Body of pancreas (tissue), 4 donors: ENCODE results near the gene KCNJ4. TPM values are rescaled to one million over a fixed set of nuclear protein-coding genes. Genes with fewer than 3 reads are reported as not detected.

Experiments used
- ATAC-seq: fragments of 150-250 bp; one replicate; pipeline ENCODE4 v1.9.1; 2016
- DNase-seq, 4 donors: peaks; one replicate each; pipeline ENCODE4 v3.0.0-alpha.2; 2019
- H3K27ac ChIP-seq, 4 donors: fragments of 200-600 bp; sonication (generic); 1 replicate in 3 of 4; 2 replicates in 1 of 4; pipeline versions ENCODE4 v1.5.1 to v1.6.1; 2016 to 2019; ENCODE audit warnings: mild to moderate bottlenecking in 1 of 4, mixed read lengths in 1 of 4, moderate library complexity in 1 of 4
- H3K27me3 ChIP-seq, 2 donors: fragments of 200-600 bp; sonication (generic); one replicate each; pipeline ENCODE4 v1.6.0; 2016; ENCODE audit warnings: mild to moderate bottlenecking in 1 of 2
- H3K36me3 ChIP-seq, 2 donors: fragments of 200-600 bp; sonication (generic); replicated peaks in 1 of 2; 2 replicates each; pipeline ENCODE4 v1.5.1; 2016; ENCODE audit warnings: low read depth in 2 of 2; ENCODE audit not compliant: insufficient read depth in 1 of 2
- H3K4me1 ChIP-seq: fragments of 200-600 bp; sonication (generic); one replicate; pipeline ENCODE4 v1.6.0; 2016
- H3K4me3 ChIP-seq, 2 donors: fragments of 200-600 bp; sonication (generic); 1 replicate in 1 of 2; 2 replicates in 1 of 2; pipeline ENCODE4 v1.5.1; 2016 to 2019
- H3K9me3 ChIP-seq, 3 donors: fragments of 200-600 bp; sonication (generic); 1 replicate in 2 of 3; 2 replicates in 1 of 3; pipeline ENCODE4 v1.5.1; 2016
- CTCF ChIP-seq, 7 experiments: fragments of 450-650 bp in 4 of 7; fragments of 200-600 bp in 3 of 7; sonication (generic) in 3 of 7; IDR thresholded peaks; one replicate each; pipeline ENCODE4 v1.5.1; 2016 to 2019; ENCODE audit warnings: antibody characterized with exemption in 7 of 7
- POLR2A ChIP-seq, 3 donors: fragments of 450-650 bp; IDR thresholded peaks; one replicate each; pipeline ENCODE4 v1.6.1; 2016; ENCODE audit warnings: antibody characterized with exemption in 3 of 3, mild to moderate bottlenecking in 2 of 3
- WGBS, 2 donors: methylation state at CpG; one replicate each; pipeline ENCODE4 v1.1.5; 2017; 5-methylcytosine and 5-hydroxymethylcytosine counted together
- intact Hi-C: fragments of 100-400 bp; cut with DNase I; formaldehyde crosslinking; loops from one replicate; pipeline ENCODE4 v1.15.1; 2023
- total RNA-seq, 2 donors: library from RNA; depleted of rRNA; stranded (reverse); fragments of >200 nt; gene quantifications; one replicate each; pipeline ENCODE4 v1.1.0, GENCODE V29; 2016

Gene KCNJ4
- total RNA-seq: not detected

DNA sequence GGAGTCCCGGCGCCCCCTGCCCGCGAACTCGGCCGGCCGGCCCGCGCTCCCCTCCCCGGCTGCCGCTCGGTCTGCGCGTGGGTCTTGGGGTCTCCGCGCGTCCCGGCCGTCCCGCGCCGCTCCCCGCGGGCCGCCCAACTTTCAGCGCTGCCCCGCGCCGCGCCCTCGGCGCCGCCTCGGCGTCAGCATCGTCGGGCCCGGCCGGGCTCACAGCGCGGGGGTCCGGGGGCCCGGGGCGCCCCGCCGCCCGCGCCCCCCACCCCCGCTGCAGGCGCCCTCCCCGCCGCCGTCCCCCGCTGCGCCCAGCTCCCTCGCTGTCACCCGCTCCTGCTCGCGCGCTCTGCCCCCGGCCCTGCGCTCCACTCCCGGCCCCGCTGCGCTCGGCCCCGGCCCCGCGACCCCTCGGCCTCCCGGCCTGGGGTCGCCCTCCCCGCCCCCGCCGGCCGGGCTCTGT, at the start of gene KCNJ4:
TSS of gene KCNJ4 (minus strand) at position 124 of the 454 bp plus-strand sequence. CDS start 27,067 bp downstream, outside the sequence.
- no peaks in the 10 kb centered on the region for H3K36me3 ChIP-seq
- no peaks in the 10 kb centered on the region for H3K9me3 ChIP-seq
- peaks cover 13% of the 10 kb centered on the region for H3K4me1 ChIP-seq
- H3K27me3 ChIP-seq: peaks cover 0 to 13% of the 10 kb centered on the region in 2 donors
- intact Hi-C loops: no loop called here
- no peak within 1 kb of the TSS for H3K27ac ChIP-seq
- DNase-seq (no peak), ATAC-seq (no peak)
- 0% methylated on average over 61 of the region's 76 CpGs; no CpG with 5 or more reads in 1 of the 2 donors for WGBS, 2 donors
- H3K4me3 ChIP-seq: no peak within 1 kb of the TSS
- TF ChIP-seq POLR2A (IDR thresholded peaks at IDR 0.05) (no peak), CTCF (IDR thresholded peaks at IDR 0.05) (no peak)

- no peak overlapping the region for H3K4me3 ChIP-seq
- peaks cover 57% of the 10 kb centered on the region for H3K4me1 ChIP-seq
- intact Hi-C loops: no loop called here
- peaks cover 14 to 17% of the 10 kb centered on the region in 2 donors for H3K36me3 ChIP-seq
- H3K9me3 ChIP-seq: no peaks in the 10 kb centered on the region
- no peak for ATAC-seq
- H3K27me3 ChIP-seq: no peaks in the 10 kb centered on the region
- DNase-seq: no peak
- WGBS, 2 donors: 18 to 25% methylated on average over 4 of the region's 4 CpGs
- TF ChIP-seq POLR2A (IDR thresholded peaks at IDR 0.05) (no peak), CTCF (IDR thresholded peaks at IDR 0.05) (no peak)
- H3K27ac ChIP-seq: peak overlapping the region in 1 of 4 donors; percentile 30
Observed at GRCh38 chr22:38503021-38503420, 48.0 kb upstream of the KCNJ4 start.

DNA sequence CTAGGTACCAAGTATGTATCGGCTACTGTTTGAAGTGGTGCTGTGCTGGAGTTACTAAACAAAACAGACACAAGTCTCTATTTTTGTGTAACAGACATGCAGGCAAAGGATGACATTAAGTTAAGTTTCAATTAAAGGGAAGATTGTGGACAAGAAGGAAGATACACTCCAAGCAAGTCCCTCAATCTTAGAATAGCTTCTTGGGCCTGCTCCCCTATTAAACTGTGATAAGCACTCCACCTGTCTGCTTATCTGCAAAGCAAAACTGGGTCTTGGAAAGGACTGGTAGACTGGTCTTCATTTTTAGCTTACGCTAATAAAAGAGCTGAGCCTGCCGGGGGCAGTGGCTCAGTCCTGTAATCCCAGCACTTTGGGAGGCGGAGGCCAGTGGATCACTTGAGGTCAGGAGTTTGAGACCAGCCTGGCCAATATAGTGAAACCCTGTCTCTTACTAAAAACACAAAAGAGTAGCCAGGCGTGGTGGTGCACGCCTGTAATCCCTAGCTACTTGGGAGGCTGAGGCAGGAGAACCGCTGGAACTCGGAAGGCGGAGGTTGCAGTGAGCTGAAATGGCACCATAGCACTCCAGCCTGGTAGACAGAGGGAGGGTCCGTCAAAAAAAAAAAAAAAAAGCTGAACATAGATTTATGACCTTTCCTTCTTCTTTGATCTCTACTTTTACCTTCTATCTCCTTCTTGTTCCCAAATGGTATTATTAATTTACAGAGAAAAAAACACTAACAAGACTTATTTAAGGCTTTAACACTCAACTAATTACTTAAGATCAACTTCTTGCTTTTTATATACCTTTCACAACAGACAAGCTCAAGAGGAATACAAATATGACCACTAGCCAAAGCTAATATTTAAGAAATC, 47.0 kb upstream of the KCNJ4 start:
- Histone ChIP-seq H3K27me3 (no peaks in the 10 kb centered on the region), H3K4me1 (peaks cover 54% of the 10 kb centered on the region), H3K36me3 (peaks cover 17 to 24% of the 10 kb centered on the region in 2 donors), H3K4me3 (no peak overlapping the region), H3K27ac (peak overlapping the region in 1 of 4 donors; percentile 17), H3K9me3 (no peaks in the 10 kb centered on the region)
- 76 to 82% methylated on average over 10 of the region's 10 CpGs for whole genome bisulfite sequencing, 2 donors
- intact Hi-C loops: no loop called here
- DNase-seq: no peak
- no peak for TF ChIP-seq POLR2A (IDR thresholded peaks at IDR 0.05)
- TF ChIP-seq CTCF (IDR thresholded peaks at IDR 0.05): no peak
- ATAC-seq: no peak

DNA sequence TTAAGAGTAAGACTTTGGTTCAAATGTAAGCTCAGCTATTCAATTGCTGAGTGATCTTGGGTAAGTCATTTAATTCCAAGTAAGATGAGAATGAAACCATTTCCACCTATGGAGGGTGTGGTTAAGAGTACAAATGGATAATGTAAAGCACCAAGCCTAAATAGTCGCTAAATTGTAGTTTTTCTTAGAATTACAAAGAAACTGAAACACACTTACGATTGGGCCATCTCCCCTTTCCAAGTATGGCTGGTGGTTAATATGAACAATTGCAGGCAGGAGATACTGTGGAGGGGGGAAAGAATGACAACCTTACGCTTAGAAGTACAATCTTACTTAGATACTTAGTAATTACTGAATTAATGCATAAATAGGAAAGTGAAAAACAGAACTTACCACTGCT, 42.9 kb upstream of the KCNJ4 start:
- Histone ChIP-seq H3K4me3 (no peak overlapping the region), H3K4me1 (peaks cover 32% of the 10 kb centered on the region), H3K36me3 (peaks cover 40 to 56% of the 10 kb centered on the region in 2 donors), H3K27me3 (no peaks in the 10 kb centered on the region), H3K9me3 (no peaks in the 10 kb centered on the region), H3K27ac (no peak overlapping the region)
- 89 to 90% methylated on average over 3 of the region's 3 CpGs for WGBS, 2 donors
- intact Hi-C loops: no loop called here
- no peak for DNase-seq
- no peak for TF ChIP-seq POLR2A (IDR thresholded peaks at IDR 0.05)
- TF ChIP-seq CTCF (IDR thresholded peaks at IDR 0.05): no peak
- ATAC-seq: no peak
